H1 (cell line): Measurements from ENCODE around the gene GNAL. TPM values are rescaled to one million over a fixed set of nuclear protein-coding genes. Genes with fewer than 3 reads are reported as not detected.

Experiments
- BACH1 ChIP-seq: IDR thresholded peaks from 2 replicates; pipeline ENCODE4 v1.6.1; 2012; ENCODE audit warnings: low read length, improper control_type of control experiment
- FOSL1 ChIP-seq: IDR thresholded peaks from 2 replicates; pipeline ENCODE4 v1.6.1; 2011; ENCODE audit warnings: mild to moderate bottlenecking, low read depth, low read length, moderate library complexity; ENCODE audit not compliant: insufficient read depth
- GABPA ChIP-seq: IDR thresholded peaks from 2 replicates; pipeline ENCODE4 v1.6.1; 2011; ENCODE audit warnings: mild to moderate bottlenecking, low read length, moderate library complexity, borderline replicate concordance; ENCODE audit not compliant: insufficient read depth
- PHF8 ChIP-seq: fragments of 200-600 bp; sonication (generic); conservative IDR thresholded peaks from 2 replicates; pipeline ENCODE4 v1.7.1; 2012; ENCODE audit warnings: low read depth, mild to moderate bottlenecking, inconsistent platforms, low read length, moderate library complexity
- RXRA ChIP-seq: IDR thresholded peaks from 2 replicates; pipeline ENCODE4 v1.6.1; 2011; ENCODE audit warnings: low read depth, mild to moderate bottlenecking, low read length, moderate library complexity; ENCODE audit not compliant: insufficient read depth
- SUZ12 ChIP-seq: fragments of 200-600 bp; sonication (generic); IDR thresholded peaks from 2 replicates; pipeline ENCODE4 v1.6.1; 2012; ENCODE audit warnings: mild to moderate bottlenecking, inconsistent platforms, low read length, moderate library complexity, mixed read lengths
- TEAD4 ChIP-seq: IDR thresholded peaks from 2 replicates; pipeline ENCODE4 v1.6.1; 2012; ENCODE audit warnings: low read depth, low read length, inconsistent platforms, mixed read lengths
- polyA plus RNA-seq, 7 experiments: library from polyadenylated mRNA; depleted of rRNA in 3 of 7; stranded (reverse) in 5 of 7; unstranded in 2 of 7; fragments of >200 nt in 5 of 7; fragments of 200-250 nt in 2 of 7; gene quantifications; 1 replicate in 5 of 7; 2 replicates in 1 of 7; 4 replicates in 1 of 7; pipeline versions ENCODE4 v1.2.1 to v1.2.3, GENCODE V29; 2011 to 2013; ENCODE audit warnings: missing spikeins in 2 of 7, mixed read lengths in 2 of 7
- total RNA-seq: library from RNA; stranded (reverse); fragmentation: NEBNext Ultra II Directional; extraction: Animal tissue kit (Norgen Biotek cat#: 25700); gene quantifications from 2 replicates; pipeline ENCODE4 v1.2.1, GENCODE V29; 2021
- TF ChIP-seq, protein P1 (sequence below): IDR thresholded peaks from 2 replicates; pipeline ENCODE4 v1.6.1; 2012; ENCODE audit warnings: inconsistent platforms

Gene GNAL
- total and polyA plus RNA-seq, 2 of the 8 experiments (the other 6 are each of a cell fraction or from before 2014, with no cell fraction given): 13.2 to 18.3 TPM

DNA sequence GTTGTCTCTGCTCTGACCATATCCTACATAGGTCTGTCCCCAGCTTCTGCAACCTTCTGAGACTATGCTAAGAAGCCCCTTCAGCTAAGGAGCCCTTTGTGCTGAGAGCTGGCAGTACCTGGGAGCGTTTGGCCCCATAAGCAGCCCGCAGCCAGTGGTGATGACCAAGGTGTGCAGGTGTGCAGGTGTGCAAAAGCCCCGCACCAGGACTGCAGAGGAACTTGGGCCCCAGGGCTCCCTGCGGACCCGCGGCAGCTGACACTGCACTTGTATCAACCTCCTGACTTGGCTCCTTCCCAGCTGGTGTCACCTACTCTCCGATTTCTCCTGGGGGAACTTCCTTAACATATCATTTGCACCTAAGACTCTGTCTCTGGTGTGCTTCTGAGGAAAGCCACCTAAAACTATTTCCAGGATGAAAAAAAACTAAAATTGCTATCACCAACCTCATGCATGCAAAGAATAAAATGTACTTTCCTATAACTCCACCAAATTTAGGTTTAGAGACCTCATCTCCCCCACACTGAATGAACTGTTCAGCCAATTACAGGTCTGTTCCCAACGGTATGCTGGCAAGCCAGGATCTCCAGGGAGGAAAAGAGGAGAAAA, 16.1 kb upstream of the GNAL start (continued):
- TF ChIP-seq FOSL1: no peak
- no peak for TF ChIP-seq PHF8
- no peak for TF ChIP-seq RXRA
- no peak for TF ChIP-seq GABPA
- TF ChIP-seq, protein P1, sequence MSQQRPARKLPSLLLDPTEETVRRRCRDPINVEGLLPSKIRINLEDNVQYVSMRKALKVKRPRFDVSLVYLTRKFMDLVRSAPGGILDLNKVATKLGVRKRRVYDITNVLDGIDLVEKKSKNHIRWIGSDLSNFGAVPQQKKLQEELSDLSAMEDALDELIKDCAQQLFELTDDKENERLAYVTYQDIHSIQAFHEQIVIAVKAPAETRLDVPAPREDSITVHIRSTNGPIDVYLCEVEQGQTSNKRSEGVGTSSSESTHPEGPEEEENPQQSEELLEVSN: no peak
- TF ChIP-seq BACH1: no peak
- no peak for TF ChIP-seq SUZ12
- no peak for TF ChIP-seq TEAD4
